K562 (cell line): ENCODE data around the gene GRK4. TPM values are rescaled to one million over a fixed set of nuclear protein-coding genes. Genes with fewer than 3 reads are reported as not detected.
A peak's percentile ranks its signal among the peaks of the same experiment; 100 is the strongest.

ENCODE experiments used
- CBFB ChIP-seq: sonication (generic); formaldehyde crosslinking; IDR thresholded peaks from 2 replicates; pipeline ENCODE4 v1.4.0; 2020; ENCODE audit warnings: mild to moderate bottlenecking, missing genetic modification reagents
- CXXC5 ChIP-seq: fragments of 250-450 bp; sonication (Bioruptor Pico); IDR thresholded peaks from 2 replicates; pipeline ENCODE4 v1.8.0; 2022; ENCODE audit warnings: inconsistent platforms, mild to moderate bottlenecking, moderate library complexity
- DMBX1 ChIP-seq: fragments of 250-450 bp; sonication (Bioruptor Pico); IDR thresholded peaks from 2 replicates; pipeline ENCODE4 v1.8.0; 2022; ENCODE audit warnings: inconsistent platforms, mild to moderate bottlenecking, moderate library complexity, borderline replicate concordance
- EGR1 ChIP-seq: fragments of 450-650 bp; conservative IDR thresholded peaks from 2 replicates; pipeline ENCODE4 v1.6.1; 2017; ENCODE audit warnings: mild to moderate bottlenecking
- ESRRA ChIP-seq: fragments of 450-650 bp; IDR thresholded peaks from 2 replicates; pipeline ENCODE4 v1.6.1; 2014; ENCODE audit warnings: low read depth, mild to moderate bottlenecking, moderate library complexity, borderline replicate concordance
- FOSL1 ChIP-seq: fragments of 200-800 bp; sonication (Bioruptor generic); conservative IDR thresholded peaks from 2 replicates; pipeline ENCODE4 v1.6.1; 2016; ENCODE audit warnings: missing genetic modification characterization, missing compliant biosample characterization
- KDM4B ChIP-seq, 2 experiments: fragments of 450-650 bp in 1 of 2; sonication (generic) in 1 of 2; IDR thresholded peaks; 2 replicates each; pipeline ENCODE4 v1.6.1; 2016 to 2017; ENCODE audit warnings: borderline replicate concordance in 2 of 2, antibody characterized with exemption in 1 of 2, low read depth in 1 of 2, mild to moderate bottlenecking in 1 of 2
- NR1H2 ChIP-seq: sonication (generic); formaldehyde crosslinking; IDR thresholded peaks from 2 replicates; pipeline ENCODE4 v1.4.0; 2020; ENCODE audit warnings: mild to moderate bottlenecking, missing genetic modification reagents
- PHB ChIP-seq: fragments of 250-450 bp; sonication (Bioruptor Pico); IDR thresholded peaks from 2 replicates; pipeline ENCODE4 v1.5.0; 2021
- RBM34 ChIP-seq: fragments of 200-400 bp; formaldehyde crosslinking; IDR thresholded peaks from 2 replicates; pipeline ENCODE4 v1.6.1; 2018; ENCODE audit warnings: low read length, borderline replicate concordance; ENCODE audit not compliant: insufficient read depth
- RHOXF2B ChIP-seq: fragments of 250-450 bp; sonication (Bioruptor Pico); conservative IDR thresholded peaks from 2 replicates; pipeline ENCODE4 v1.5.1; 2021
- TAF1 ChIP-seq: IDR thresholded peaks from 2 replicates; pipeline ENCODE4 v1.6.1; 2011; ENCODE audit warnings: mild to moderate bottlenecking, low read length, moderate library complexity; ENCODE audit not compliant: insufficient read depth, control insufficient read depth, severe bottlenecking; ENCODE audit errors: extremely low read depth
- ZNF197 ChIP-seq: fragments of 200-800 bp; sonication (Bioruptor generic); IDR thresholded peaks from 2 replicates; pipeline ENCODE4 v1.6.1; 2016; ENCODE audit warnings: low read depth, missing genetic modification characterization, missing compliant biosample characterization
- ZNF511 ChIP-seq: sonication (generic); formaldehyde crosslinking; IDR thresholded peaks from 2 replicates; pipeline ENCODE4 v1.8.0; 2022; ENCODE audit warnings: mild to moderate bottlenecking, missing genetic modification reagents
- ZNF76 ChIP-seq: fragments of 250-450 bp; sonication (Bioruptor Pico); IDR thresholded peaks from 2 replicates; pipeline ENCODE4 v1.4.0; 2020; ENCODE audit warnings: mild to moderate bottlenecking, moderate library complexity, borderline replicate concordance
- polyA plus RNA-seq, 8 experiments: library from polyadenylated mRNA; depleted of rRNA in 4 of 8; stranded (reverse) in 5 of 8; unstranded in 3 of 8; fragments of >200 nt; fragmentation: Nextera tagmentation in 2 of 8; fragmentation: Illumina TruSeq in 1 of 8; extraction: Ambion mirVana in 2 of 8; extraction: Trizol in 1 of 8; gene quantifications; 2 replicates each; pipeline versions ENCODE4 v1.2.1 to v1.2.3, GENCODE V29; 2011 to 2014; ENCODE audit warnings: inconsistent platforms in 1 of 8, missing spikeins in 1 of 8
- total RNA-seq, 7 experiments: library from RNA; depleted of rRNA in 6 of 7; stranded (reverse); fragments of >200 nt in 6 of 7; fragmentation: Illumina TruSeq in 2 of 7; extraction: Trizol in 2 of 7; gene quantifications; 2 replicates each; pipeline versions ENCODE4 v1.2.1 to v1.2.3, GENCODE V29; 2011 to 2021; ENCODE audit warnings: low replicate concordance in 1 of 7
- TF ChIP-seq, protein P1 (sequence below): fragments of 200-800 bp; sonication (Bioruptor generic); IDR thresholded peaks from 2 replicates; pipeline ENCODE4 v1.6.1; 2017; ENCODE audit warnings: missing genetic modification characterization, missing compliant biosample characterization
- TF ChIP-seq, protein P2 (sequence below): fragments of 250-450 bp; sonication (Bioruptor Pico); IDR thresholded peaks from 2 replicates; pipeline ENCODE4 v1.4.0; 2020
- TF ChIP-seq, protein P3 (sequence below): sonication (generic); formaldehyde crosslinking; IDR thresholded peaks from 2 replicates; pipeline ENCODE4 v1.8.1; 2023; ENCODE audit warnings: mild to moderate bottlenecking, missing genetic modification reagents
- TF ChIP-seq, protein P4 (sequence below): fragments of 250-450 bp; sonication (Bioruptor Pico); IDR thresholded peaks from 2 replicates; pipeline ENCODE4 v1.4.0; 2020; ENCODE audit warnings: mild to moderate bottlenecking, moderate library complexity

GRK4 gene
- total and polyA plus RNA-seq, 9 of the 15 experiments (the other 6 are each of a cell fraction or from before 2014, with no cell fraction given) = 1.1 to 4.8 (median 2.6) TPM

DNA sequence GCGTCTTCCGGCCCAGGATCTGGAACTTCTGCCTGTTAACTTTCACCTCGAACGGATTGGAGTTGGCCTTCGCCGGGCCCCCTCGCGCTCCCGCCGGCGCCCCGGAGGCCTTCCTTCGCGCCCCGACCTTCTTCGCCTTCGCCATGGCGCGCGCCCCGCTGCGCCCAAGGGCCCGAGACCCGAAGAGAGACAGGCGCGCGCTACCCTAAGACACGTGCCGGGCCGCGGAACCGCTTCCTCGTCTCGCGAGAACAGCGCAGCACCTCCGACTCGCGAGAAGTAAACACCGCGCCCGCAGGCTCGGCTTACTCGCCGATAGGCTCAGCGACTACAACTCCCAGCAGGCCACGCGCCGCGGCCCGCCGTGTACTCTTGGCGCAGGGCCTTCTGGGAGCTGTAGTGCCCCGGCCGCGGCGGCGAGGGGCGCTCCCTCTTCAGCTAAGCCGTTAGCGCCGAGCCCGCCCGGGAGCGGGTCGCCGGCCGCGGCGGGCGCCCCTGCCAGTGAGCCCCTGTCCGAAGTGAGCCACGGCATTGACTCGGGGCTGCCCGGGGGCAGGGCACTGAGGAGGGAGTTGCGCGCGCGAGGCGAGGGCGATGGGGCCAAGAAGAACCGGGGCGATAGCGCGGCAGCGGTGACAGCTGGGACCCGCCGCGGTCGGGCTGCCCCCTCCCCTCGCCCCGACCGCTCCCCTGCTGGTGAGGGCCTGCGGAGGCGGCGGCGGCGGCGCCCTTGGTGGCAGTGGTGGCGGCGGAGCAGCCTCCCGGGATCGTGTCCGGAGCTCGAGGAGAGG lies at the start of gene GRK4, which contains the start of gene NOP14 (continued):
- TF ChIP-seq KDM4B (IDR thresholded peaks at IDR 0.05; ENCODE audit: borderline replicate concordance in 2 of 2, low read depth in 1 of 2) (0 out of 4 replicates have a peak, but pooled peaks of 1 of the 2 experiments have one; percentile 18), CXXC5 (CRISPR knock-in tag) (peak; percentile 99), PHB (CRISPR knock-in tag) (0 out of 2 replicates have a peak, but pooled peaks have one; percentile 38), CBFB (CRISPR knock-in tag) (peak; percentile 79; the same call in 1 of the 2 replicates), FOSL1 (tag) (peak; percentile 35), ESRRA (0 out of 2 replicates have a peak, but pooled peaks have one; percentile 32), EGR1 (peak; percentile 77), ZNF76 (peak; percentile 69; the same call in 1 of the 2 replicates), RHOXF2B (CRISPR knock-in tag) (no peak), ZNF197 (CRISPR knock-in tag) (peak; percentile 88; the same call in 1 of the 2 replicates), TAF1 (peak; percentile 47), DMBX1 (CRISPR knock-in tag) (peak; percentile 59; the same call in 1 of the 2 replicates), NR1H2 (CRISPR knock-in tag) (no peak), ZNF511 (CRISPR knock-in tag) (peak; percentile 88; the same call in 1 of the 2 replicates), RBM34 (0 out of 2 replicates have a peak, but pooled peaks have one; percentile 83)
- TF ChIP-seq, protein P1, sequence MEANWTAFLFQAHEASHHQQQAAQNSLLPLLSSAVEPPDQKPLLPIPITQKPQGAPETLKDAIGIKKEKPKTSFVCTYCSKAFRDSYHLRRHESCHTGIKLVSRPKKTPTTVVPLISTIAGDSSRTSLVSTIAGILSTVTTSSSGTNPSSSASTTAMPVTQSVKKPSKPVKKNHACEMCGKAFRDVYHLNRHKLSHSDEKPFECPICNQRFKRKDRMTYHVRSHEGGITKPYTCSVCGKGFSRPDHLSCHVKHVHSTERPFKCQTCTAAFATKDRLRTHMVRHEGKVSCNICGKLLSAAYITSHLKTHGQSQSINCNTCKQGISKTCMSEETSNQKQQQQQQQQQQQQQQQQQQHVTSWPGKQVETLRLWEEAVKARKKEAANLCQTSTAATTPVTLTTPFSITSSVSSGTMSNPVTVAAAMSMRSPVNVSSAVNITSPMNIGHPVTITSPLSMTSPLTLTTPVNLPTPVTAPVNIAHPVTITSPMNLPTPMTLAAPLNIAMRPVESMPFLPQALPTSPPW = peak; percentile 82
- TF ChIP-seq, protein P2, sequence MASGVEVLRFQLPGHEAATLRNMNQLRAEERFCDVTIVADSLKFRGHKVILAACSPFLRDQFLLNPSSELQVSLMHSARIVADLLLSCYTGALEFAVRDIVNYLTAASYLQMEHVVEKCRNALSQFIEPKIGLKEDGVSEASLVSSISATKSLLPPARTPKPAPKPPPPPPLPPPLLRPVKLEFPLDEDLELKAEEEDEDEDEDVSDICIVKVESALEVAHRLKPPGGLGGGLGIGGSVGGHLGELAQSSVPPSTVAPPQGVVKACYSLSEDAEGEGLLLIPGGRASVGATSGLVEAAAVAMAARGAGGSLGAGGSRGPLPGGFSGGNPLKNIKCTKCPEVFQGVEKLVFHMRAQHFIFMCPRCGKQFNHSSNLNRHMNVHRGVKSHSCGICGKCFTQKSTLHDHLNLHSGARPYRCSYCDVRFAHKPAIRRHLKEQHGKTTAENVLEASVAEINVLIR (CRISPR knock-in tag) = no peak
- TF ChIP-seq, protein P3, sequence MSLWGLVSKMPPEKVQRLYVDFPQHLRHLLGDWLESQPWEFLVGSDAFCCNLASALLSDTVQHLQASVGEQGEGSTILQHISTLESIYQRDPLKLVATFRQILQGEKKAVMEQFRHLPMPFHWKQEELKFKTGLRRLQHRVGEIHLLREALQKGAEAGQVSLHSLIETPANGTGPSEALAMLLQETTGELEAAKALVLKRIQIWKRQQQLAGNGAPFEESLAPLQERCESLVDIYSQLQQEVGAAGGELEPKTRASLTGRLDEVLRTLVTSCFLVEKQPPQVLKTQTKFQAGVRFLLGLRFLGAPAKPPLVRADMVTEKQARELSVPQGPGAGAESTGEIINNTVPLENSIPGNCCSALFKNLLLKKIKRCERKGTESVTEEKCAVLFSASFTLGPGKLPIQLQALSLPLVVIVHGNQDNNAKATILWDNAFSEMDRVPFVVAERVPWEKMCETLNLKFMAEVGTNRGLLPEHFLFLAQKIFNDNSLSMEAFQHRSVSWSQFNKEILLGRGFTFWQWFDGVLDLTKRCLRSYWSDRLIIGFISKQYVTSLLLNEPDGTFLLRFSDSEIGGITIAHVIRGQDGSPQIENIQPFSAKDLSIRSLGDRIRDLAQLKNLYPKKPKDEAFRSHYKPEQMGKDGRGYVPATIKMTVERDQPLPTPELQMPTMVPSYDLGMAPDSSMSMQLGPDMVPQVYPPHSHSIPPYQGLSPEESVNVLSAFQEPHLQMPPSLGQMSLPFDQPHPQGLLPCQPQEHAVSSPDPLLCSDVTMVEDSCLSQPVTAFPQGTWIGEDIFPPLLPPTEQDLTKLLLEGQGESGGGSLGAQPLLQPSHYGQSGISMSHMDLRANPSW (CRISPR knock-in tag) = peak; percentile 31
- TF ChIP-seq, protein P4, sequence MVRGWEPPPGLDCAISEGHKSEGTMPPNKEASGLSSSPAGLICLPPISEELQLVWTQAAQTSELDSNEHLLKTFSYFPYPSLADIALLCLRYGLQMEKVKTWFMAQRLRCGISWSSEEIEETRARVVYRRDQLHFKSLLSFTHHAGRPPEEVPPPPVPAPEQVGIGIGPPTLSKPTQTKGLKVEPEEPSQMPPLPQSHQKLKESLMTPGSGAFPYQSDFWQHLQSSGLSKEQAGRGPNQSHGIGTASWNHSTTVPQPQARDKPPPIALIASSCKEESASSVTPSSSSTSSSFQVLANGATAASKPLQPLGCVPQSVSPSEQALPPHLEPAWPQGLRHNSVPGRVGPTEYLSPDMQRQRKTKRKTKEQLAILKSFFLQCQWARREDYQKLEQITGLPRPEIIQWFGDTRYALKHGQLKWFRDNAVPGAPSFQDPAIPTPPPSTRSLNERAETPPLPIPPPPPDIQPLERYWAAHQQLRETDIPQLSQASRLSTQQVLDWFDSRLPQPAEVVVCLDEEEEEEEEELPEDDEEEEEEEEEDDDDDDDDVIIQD (CRISPR knock-in tag) = no peak
